Measurements from ENCODE around the gene SEC16A.
"Not testable (repeated sequence)": the region's sequence is repeated elsewhere in the genome, so short reads cannot be mapped to it uniquely, and the experiment has no call there.

Gene SEC16A

DNA sequence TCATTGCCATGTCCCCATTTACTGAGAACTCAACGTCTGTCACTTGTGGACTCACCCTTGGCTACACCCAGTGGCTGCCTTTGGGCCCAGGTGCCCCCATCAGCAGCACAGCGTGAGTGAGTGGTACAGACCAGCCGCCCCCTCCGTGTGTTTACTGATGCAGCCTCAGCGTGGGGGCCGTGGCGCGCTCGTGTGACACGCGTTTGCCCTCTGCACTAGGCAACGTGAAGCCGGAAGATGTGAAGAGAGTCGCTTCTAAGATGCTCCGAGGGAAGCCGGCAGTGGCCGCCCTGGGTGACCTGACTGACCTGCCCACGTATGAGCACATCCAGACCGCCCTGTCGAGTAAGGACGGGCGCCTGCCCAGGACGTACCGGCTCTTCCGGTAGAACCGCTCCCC, 60.0 kb downstream of the SEC16A start:
- no peak for DNase-seq

DNA sequence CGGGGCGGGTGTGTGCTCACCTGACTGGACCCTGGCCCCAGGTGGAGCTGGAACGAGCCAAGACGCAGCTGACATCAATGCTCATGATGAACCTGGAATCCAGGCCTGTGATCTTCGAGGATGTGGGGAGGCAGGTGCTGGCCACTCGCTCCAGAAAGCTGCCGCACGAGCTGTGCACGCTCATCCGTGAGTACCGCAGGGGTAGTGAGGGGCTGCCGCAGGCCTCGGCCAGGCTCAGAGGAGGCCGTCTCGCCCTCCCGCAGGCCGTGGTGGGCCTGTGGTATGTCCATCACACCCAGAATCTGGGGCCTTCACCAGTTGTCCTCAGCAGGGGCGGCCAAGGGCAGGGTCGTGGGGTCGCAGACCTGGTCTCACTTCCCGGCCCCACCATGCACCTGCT, 61.0 kb downstream of the SEC16A start:
- DNase-seq: no peak

DNA sequence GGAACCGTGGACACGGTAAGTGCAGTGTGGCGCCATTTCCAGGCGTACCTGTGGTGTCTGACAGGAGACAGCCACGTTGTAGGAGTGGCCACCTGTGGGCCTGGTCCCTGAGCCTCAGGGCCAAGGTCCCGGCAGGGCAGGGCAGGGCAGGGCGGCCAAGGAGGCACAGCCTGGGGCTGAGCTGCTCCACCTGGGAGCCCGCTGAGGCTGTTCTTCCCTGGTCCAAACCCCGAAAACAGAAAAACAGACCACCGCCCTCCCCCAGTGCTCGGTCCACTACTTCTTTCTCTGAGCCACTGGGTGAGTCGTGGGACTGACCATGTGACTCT, 63.8 kb downstream of the SEC16A start:
- DNase-seq: no peak

DNA sequence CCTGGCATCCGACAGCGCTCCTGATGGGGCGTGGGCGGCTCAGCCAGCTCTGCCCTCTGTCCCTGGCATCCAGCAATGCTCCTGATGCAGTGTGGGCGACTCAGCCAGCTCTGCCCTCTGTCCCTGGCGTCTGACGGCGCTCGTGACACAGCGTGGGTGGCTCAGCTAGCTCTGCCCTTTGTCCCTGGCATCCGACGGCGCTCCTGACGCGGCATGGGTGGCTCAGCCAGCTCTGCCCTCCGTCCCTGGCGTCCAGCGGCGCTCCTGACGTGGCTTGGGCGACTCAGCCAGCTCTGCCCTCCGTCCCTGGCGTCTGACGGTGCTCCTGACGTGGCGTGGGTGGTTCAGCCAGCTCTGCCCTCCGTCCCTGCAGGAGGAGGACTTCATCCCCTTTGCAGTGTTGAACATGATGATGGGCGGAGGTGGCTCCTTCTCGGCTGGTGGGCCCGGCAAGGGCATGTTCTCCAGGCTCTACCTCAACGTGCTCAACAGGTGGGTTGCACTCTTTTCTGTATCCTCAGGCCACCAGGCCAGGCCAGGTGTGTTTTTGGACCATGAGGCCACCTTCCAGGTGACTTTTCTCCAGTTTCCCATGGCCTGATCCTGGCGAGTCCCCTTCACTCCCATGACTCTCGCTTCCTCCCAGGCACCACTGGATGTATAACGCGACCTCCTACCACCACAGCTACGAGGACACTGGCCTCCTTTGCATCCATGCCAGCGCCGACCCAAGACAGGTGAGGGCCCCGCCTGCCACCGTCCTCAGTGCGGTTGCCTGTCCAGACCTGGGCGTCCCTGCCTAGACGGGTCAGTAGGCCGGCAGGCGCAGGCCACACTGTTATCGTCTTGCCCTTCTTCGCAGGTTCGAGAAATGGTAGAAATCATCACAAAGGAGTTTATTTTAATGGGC, 64.4 kb downstream of the SEC16A start:
- no peak for DNase-seq

DNA sequence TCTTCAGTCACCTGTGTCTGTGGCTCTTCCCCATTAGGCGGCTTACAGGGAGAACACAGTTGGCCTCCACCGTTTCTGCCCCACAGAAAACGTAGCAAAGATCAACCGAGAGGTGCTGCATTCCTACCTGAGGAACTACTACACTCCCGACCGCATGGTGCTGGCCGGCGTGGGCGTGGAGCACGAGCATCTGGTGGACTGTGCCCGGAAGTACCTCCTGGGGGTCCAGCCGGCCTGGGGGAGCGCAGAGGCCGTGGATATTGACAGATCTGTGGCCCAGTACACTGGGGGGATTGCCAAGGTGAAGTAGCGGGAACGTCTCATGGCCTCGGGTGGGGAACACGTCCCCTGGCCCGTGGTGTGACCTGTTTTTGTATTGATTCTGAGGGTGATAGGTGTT, 65.9 kb downstream of the SEC16A start:
- DNase-seq: no peak

DNA sequence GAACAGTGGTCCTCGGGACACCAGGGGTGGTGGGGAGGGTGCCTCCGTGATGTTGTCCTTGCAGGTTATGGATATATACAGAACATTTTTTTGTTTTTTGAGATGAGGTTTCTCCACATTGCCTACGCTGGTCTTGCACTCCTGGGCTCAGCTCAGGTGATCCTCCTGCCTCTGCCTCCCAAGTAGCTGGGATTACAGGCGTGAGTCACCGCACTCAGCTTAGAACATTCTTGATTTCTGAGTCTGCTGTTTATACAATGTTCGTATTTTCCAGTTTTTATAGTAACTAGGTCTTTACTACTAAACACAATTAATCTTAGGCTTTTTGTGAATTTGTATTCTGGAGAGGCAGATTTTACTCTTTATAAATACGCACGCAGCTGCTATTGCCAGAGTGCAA, 66.4 kb downstream of the SEC16A start:
- DNase-seq: no peak

DNA sequence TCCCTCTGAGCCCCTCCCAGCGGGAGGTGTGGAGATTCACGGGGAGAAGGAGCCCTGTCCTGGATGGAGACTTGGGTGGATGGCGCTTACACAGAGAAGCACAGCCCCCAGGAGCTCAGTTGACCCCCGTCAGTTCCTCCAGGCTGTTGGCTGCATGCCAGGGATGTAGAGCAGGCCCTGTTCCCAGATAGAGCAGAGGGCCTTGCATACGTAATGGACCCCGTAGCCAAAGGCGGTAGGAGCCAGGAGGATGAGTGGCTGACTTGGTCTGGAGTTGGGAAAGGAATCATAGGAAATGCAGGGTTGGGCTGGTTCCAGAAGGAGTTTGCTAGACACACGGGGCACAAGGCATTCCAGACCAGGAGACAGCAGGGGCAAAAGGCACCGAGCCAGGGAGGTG, 69.9 kb downstream of the SEC16A start:
- no peak for DNase-seq

DNA sequence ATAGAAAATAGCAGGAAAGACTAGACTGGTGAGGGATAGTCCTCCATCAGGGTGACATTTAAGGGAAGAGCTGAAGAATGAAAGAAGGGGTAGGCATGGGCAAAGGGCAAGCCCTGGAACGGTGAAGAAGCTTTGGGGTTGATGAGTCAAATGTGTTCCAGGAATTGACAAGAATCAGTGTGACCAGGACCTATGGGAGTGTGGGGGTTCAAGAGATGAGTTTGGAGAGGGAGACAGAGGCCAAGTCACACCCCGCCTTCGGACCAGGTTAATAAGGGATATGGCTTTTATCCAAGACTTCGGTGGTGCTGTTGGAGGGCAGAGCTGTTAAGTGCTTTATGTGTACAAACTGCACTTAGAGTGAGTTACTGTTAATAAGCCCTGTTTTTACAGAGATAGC, 71.5 kb downstream of the SEC16A start:
- DNase-seq: no peak

DNA sequence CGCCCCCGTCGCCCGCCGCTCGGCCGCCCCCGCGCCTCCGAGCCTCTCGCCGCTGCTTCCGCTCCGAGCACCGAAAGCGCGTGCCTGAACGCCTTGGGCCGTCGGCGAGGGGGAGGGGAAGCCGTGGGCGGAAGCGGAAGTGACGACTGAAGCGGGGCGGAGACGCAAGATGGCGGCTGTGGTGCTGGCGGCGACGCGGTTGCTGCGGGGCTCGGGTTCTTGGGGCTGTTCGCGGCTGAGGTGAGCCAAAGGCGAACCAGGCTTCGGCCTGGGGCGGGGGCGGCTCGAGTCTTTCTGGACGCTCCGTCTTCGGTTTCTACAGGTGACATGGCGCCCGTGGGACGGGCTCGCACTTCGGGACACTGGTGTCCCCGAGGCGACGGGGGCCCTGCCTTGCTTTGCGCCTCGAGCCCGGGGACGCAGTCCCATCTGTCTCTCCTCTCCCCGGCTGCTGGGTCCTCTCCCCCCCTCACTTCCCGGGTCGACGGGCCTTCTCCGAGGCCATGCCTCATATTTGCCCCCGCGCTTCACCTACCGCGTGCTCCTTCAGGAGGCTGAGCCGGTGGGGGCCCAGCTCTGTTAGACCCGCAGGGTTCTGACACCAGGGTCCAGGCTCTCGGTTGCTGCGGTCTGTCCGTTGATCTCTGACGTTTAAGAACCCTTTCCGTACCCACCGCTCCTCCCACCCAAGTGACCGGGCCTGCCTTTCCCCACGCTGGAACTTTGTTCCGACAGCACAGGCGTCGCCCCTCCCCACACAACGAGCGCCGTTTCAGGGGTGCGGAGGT, 72.1 kb downstream of the SEC16A start, which contains the start of the genes ENTR1 and PMPCA:
Gene ENTR1 (minus strand): TSS at position 115 of the 788 bp plus-strand sequence. CDS start 217 bp downstream, outside the sequence.
Gene PMPCA (plus strand): TSS at position 159 of the 788 bp plus-strand sequence. CDS start 11 bp downstream, at position 170.
- peak; percentile 80 for DNase-seq

DNA sequence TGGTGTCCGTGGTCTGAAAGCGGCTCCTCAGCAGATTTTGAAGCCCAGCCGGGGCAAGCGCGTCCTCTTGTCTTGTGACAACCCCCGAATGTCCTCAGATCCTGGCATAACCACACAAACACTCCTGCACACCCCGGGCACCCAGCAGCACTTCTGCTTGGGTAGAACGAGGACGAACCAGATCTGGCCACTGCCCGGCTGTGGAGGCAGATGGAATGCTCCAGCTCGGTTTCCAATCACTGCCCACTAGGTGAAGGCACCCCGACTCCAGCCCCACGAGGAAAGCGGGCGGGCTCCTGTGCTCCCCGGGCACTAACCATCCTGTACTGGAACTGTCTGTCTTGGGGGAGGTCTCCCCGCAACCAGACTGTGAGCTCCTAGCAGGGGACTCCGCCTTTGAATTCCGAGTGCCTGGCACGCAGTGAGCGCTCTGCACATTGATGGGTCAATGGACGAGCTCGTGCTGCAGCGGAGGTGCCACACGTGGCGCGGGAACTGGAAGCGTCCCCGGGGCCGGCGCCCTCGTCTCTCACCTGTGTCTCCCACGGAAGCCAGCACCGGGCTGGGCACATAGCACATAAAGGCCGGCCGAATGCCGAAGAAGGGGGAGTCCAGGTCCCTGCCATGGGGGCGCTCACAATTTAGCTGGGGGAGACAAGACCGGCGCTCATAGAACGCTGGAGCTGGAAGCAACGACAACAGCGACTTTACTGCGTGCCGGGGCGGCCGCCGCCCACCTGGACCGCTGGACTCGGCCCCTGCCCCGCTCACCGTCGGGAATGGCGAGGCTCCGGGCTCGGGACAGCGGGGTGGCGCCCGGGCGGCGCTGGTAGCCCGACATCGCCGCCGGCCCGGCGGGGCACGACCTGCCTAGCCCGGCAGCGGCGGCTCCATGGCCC, 73.0 kb downstream of the SEC16A start:
- peak; percentile 27 for DNase-seq

DNA sequence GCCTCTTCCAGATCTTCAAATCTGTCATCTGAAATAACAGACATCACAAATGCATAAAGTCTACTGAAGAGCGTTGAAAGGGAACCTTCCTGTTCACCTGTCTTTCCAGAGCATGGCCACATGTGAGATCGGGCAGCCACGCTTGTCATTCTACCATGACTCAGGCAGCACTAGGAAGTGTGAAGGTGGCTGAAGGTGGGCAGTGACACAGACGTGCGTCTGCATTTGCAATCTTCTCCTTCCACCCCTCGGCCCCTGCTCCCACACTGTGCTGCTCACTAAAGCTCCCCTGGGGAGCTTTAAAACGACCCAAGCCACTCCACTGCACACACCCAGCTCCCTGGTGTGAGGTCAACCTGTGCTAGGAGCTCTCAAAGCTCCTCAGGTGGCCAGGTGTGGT, 74.9 kb downstream of the SEC16A start:
- no peak for DNase-seq

DNA sequence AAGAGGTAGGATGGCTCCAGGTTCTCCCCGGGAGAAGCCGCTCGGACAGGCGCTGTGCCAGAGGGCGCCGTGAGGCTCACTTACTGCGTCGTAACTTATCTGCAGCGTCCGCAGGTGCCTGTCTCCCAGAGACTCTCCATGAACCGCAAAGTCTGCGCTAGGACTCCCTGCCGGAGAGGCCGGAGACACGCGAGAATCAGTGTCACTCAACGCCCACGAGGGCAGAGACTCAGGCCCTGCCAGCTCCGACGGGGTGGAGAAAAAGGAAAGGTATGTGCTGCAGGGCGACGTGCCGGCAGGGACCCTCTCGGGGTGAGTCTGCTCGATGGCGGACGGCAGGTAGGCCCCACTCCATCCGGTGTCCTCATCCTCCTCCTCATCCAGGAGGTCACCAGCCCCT, 75.8 kb downstream of the SEC16A start:
- not testable (repeated sequence) for DNase-seq

DNA sequence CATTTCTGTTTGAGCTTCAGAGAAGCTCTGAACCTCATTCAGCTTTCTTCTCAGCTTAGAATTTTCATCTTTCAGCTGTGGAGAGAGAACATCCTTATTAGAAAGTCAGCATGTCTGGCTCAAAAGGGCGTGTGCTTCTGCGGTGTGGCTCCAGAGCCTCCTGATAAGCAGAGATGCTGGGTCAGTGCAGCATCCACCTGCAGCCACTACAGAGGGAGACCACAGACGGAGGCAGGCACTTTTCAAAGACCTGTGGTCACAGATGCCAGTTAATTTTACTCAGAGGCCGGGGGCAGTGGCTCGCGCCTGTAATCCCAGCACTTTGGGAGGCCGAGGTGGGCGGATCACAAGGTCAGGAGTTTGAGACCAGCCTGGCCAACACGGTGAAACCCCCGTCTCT, 76.9 kb downstream of the SEC16A start:
- DNase-seq: not testable (repeated sequence)

DNA sequence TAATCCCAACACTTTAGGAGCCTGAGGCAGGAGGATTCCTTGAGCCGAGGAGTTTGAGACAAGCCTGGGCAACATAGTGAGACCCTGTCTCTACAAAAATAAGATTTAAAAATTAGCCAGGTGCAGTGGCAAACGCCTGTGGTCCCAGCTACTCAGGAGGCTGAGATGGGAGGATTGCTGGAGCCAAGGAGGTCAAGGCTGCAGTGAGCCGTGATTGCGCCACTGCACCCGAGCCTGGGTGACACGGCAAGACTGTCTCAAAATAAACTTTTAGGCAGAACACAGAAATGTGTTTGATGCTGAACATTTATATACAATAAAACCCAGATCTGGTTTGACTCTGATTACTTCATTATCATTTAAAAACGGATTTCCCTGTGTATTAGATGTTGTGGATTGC, 77.4 kb downstream of the SEC16A start:
- no peak for DNase-seq

DNA sequence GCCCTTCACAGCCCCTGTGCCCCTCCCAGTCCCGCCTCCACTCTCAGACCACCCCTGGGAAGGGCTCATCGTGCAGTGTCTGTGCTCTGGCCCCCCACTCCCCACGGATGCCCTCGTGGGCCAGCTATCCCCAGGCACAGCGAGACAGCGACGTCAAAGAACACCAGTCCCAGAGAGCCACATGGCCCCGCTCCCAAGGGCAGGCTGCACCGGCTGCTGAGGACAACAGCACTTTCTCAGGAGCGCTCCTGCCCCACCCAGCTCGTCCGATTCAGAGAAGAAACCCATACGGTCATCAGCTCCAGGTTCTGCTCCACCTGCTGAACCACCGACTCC, 78.1 kb downstream of the SEC16A start:
- no peak for DNase-seq

DNA sequence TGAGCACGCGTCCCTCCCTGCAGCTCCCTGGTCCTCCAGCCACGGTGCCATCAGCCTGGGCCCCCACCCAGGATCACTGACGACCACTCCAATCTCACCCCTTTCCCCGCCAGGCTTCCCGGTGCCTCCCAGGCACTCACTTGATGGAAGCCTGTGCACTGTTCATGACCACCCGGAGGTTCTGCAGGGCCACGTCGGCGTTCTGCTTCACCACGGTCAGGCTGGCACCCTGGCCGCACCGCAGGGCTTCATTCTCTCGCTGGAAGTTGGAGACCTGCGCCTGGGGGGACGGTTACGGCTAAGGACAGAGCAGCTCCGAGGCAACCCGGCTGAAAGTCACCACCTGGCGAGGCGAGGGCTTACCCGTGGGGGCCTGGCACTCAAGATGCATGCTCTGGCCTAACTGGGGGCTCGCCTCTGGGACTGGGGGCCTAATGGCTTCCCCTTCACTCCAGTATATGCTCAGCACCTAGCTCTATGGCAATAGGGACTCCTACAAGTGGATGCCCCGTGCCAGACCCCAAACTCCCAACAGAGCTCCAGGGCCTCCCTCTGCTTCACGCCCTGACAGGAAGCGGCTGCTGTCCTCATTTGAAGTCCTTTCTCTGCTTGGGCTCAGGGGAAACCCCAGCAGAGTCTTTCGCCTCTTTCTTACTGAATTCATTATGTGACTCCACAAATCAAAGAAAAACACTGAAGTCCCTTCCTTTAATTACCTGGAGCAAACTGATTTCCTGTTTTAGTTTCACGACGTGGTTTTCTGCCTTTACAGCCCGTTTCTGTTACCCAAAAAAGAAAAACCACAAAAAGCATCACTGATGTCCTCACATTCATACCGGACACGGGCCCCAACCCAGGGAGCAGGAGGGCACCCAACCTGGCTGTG, 78.7 kb downstream of the SEC16A start:
- DNase-seq: no peak

DNA sequence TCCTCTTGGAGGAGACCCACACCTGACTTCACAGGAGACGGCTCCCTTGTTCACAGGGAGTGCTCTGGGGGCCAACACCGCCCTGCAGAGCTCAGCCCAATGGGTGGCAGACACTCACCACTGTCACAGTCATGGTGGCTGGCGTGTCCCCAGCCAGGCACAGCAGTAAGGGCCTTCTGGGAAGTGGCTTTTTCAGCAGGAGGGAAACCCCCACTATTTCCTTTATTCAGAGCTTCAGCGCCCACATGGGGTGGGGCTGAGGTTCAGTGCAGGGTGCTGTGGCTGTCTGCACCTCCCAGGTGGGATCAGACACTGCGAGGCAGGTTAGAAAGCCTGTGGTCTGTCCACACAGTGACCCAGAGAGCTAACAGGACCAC, 79.3 kb downstream of the SEC16A start:
- DNase-seq: no peak

DNA sequence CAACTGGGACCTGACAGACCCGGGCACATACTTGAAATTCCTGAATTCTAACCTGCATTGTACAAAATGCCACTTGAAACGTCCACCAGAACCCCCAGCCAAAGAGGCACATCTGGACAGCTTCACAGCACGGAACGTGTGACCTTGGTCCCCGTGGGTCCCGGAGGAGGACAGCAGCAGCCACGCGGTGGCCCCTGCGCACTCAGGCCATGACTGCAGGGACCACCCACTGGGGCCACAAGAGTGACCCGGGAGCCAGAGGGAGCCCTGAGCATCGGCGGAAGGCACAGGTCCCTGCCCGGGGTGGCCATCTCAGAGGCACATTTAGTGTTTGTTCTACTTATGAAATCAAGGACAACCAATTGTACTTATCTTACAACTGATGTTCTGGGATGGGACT, 80.8 kb downstream of the SEC16A start:
- no peak for DNase-seq

DNA sequence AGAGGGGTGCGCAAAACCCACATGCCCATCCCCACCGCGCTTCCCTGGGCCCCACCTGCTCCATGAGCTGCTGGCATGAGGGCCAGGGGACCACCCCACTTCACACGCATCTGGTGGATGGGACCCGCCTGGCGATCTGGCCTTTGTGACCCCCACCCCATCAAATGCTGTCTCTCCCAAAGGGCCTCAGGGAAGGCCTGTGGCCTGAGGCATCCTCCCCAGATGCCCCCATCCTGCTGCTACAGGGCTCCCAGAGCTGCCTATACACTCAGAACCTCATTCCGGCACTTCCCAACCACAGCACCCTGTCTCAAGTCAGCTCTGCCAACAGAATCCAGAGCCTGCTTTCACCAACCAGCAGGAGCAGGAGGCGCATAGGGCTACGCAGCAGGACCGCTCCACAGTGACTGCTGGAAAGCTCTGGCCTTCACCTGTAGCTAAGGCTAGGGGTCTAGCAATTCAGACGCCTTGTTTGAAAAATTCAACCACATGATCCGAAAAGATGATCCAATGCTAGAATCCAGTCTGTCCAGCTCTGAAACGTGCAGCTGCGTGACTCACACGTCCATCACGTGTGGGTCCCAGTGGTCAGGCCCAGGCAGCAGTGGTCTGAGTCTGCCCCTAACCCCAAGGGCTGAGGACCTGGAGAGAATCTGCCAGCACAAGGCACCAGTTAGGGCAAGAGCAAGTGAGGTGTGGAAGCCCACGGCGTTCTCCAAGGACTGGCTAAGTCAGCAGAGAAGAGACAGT, 81.5 kb downstream of the SEC16A start:
- DNase-seq: no peak

DNA sequence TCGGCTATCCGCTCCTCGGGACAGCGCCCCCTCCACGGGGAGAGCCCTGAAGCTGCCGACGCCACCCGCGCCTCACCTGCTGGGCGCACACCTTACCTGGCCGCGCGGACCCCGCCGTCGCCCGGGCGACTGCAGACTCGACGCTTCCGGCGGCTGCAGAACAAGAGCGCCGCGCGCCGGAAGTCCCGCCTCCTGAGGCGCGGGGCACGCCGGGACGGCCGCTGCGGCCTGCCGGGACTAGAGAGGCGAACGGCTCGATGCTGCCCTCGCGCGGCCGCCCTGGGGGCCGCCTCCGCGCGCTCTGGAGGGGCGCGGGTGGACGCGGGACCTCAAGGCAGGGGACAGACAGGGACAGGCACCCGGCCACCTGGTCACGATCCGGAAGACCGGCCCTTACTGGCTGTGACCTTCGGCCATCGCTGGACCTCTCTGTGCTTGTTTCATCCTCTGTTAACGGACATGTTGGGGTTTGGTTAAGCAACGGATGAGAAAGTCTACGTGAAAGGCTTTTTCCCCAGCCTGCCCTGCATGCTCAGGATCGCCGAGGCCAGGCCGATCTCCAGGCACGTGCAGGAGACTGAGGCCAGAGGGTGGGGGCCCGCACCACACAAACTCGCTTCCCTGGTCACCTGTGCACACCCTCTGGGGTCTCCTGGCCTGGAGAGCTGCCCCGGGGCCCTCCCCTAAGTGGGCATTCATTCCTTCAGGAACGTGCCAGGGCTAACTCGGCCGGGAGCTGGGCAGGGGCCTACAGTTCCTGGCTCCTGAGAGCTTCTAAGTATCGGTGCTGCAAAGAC, 82.6 kb downstream of the SEC16A start, which contains the start of gene SNAPC4:
Gene SNAPC4 (minus strand): TSS at position 133 of the 797 bp plus-strand sequence. CDS start 1,742 bp downstream, outside the sequence.
- DNase-seq: peak; percentile 81

Measured in COR-L47 (cell line).